HepG2 (cell line): ENCODE data around the gene PPP1R27. TPM values are rescaled to one million over a fixed set of nuclear protein-coding genes. Genes with fewer than 3 reads are reported as not detected.

Experiments
- GTF3A ChIP-seq: sonication (generic); formaldehyde crosslinking; conservative IDR thresholded peaks from 2 replicates; pipeline ENCODE4 v1.4.0; 2020; ENCODE audit warnings: mild to moderate bottlenecking, missing genetic modification reagents
- HNRNPL ChIP-seq: fragments of 200-400 bp; formaldehyde crosslinking; IDR thresholded peaks from 2 replicates; pipeline ENCODE4 v1.6.1; 2017; ENCODE audit warnings: mild to moderate bottlenecking, low read depth, low read length
- HNRNPUL1 ChIP-seq: fragments of 200-400 bp; formaldehyde crosslinking; IDR thresholded peaks from 2 replicates; pipeline ENCODE4 v1.6.1; 2017; ENCODE audit warnings: low read depth, mild to moderate bottlenecking, low read length, moderate library complexity
- HOXA3 ChIP-seq: sonication (generic); formaldehyde crosslinking; IDR thresholded peaks from 2 replicates; pipeline ENCODE4 v1.5.0; 2020; ENCODE audit warnings: missing genetic modification reagents
- KDM3A ChIP-seq: IDR thresholded peaks from 2 replicates; pipeline ENCODE4 v1.6.1; 2018; ENCODE audit warnings: low read depth, missing compliant biosample characterization
- PCBP1 ChIP-seq: fragments of 200-400 bp; formaldehyde crosslinking; IDR thresholded peaks from 2 replicates; pipeline ENCODE4 v1.6.1; 2017; ENCODE audit warnings: mild to moderate bottlenecking, low read depth, low read length, borderline replicate concordance
- SAFB2 ChIP-seq: sonication (generic); formaldehyde crosslinking; IDR thresholded peaks from 2 replicates; pipeline ENCODE4 v1.5.1; 2020; ENCODE audit warnings: missing genetic modification reagents, low read depth, mild to moderate bottlenecking, borderline replicate concordance
- SOX13 ChIP-seq, 3 experiments: fragments of 450-650 bp in 1 of 3; sonication (generic) in 1 of 3; formaldehyde crosslinking in 1 of 3; IDR thresholded peaks in 2 of 3; conservative IDR thresholded peaks in 1 of 3; 2 replicates each; pipeline versions ENCODE4 v1.5.0 to v1.6.1; 2016 to 2020; ENCODE audit warnings: antibody characterized with exemption in 1 of 3, mild to moderate bottlenecking in 1 of 3, missing compliant biosample characterization in 1 of 3, missing genetic modification reagents in 1 of 3, moderate library complexity in 1 of 3
- SRY ChIP-seq: sonication (generic); formaldehyde crosslinking; IDR thresholded peaks from 2 replicates; pipeline ENCODE4 v1.8.0; 2022; ENCODE audit warnings: mild to moderate bottlenecking, missing genetic modification reagents
- TARDBP ChIP-seq: sonication (generic); formaldehyde crosslinking; IDR thresholded peaks from 2 replicates; pipeline ENCODE4 v1.8.0; 2022; ENCODE audit warnings: mild to moderate bottlenecking, missing genetic modification reagents
- TBP ChIP-seq: sonication (generic); formaldehyde crosslinking; IDR thresholded peaks from 2 replicates; pipeline ENCODE4 v1.5.0; 2020; ENCODE audit warnings: missing genetic modification reagents
- ZBED4 ChIP-seq: sonication (generic); formaldehyde crosslinking; IDR thresholded peaks from 2 replicates; pipeline ENCODE4 v1.4.0; 2020; ENCODE audit warnings: missing genetic modification reagents, borderline replicate concordance
- ZBTB44 ChIP-seq: sonication (generic); formaldehyde crosslinking; IDR thresholded peaks from 2 replicates; pipeline ENCODE4 v1.4.0; 2020; ENCODE audit warnings: missing genetic modification reagents
- ZNF331 ChIP-seq: sonication (generic); formaldehyde crosslinking; IDR thresholded peaks from 2 replicates; pipeline ENCODE4 v1.4.0; 2020; ENCODE audit warnings: missing genetic modification reagents
- ZNF367 ChIP-seq: sonication (generic); formaldehyde crosslinking; IDR thresholded peaks from 2 replicates; pipeline ENCODE4 v1.4.0; 2020; ENCODE audit warnings: missing genetic modification reagents, borderline replicate concordance
- ZNF430 ChIP-seq: sonication (generic); formaldehyde crosslinking; IDR thresholded peaks from 2 replicates; pipeline ENCODE4 v1.9.0; 2021; ENCODE audit warnings: mild to moderate bottlenecking, missing genetic modification reagents
- ZNF687 ChIP-seq: sonication (generic); formaldehyde crosslinking; IDR thresholded peaks from 2 replicates; pipeline ENCODE4 v1.5.1; 2020; ENCODE audit warnings: mild to moderate bottlenecking, missing genetic modification reagents, moderate library complexity
- ZNF776 ChIP-seq: sonication (generic); formaldehyde crosslinking; IDR thresholded peaks from 2 replicates; pipeline ENCODE4 v1.4.0; 2020; ENCODE audit warnings: mild to moderate bottlenecking, missing genetic modification reagents
- polyA plus RNA-seq, 8 experiments: library from polyadenylated mRNA; depleted of rRNA in 3 of 8; stranded (reverse) in 7 of 8; unstranded in 1 of 8; fragments of >200 nt; fragmentation: Illumina TruSeq in 4 of 8; extraction: Trizol in 4 of 8; gene quantifications; 2 replicates each; pipeline versions ENCODE4 v1.2.1 to v1.2.3, GENCODE V29; 2011 to 2016; ENCODE audit warnings: low read depth in 4 of 8, missing spikeins in 1 of 8, mixed read lengths in 1 of 8; ENCODE audit not compliant: insufficient read depth in 1 of 8
- total RNA-seq, 5 experiments: library from RNA; depleted of rRNA; stranded (reverse); fragments of >200 nt; fragmentation: Illumina TruSeq; extraction: Trizol; gene quantifications; 2 replicates each; pipeline ENCODE4 v1.2.3, GENCODE V29; 2016; ENCODE audit warnings: low read depth in 1 of 5

PPP1R27 gene
- total and polyA plus RNA-seq, 2 of the 13 experiments (the other 11 are each of a cell fraction or from before 2014, with no cell fraction given) = 0.17 to 1.00 TPM

GRCh38 chr17:81858967-81859905, 24.4 kb upstream of the PPP1R27 start (continued):
- TF ChIP-seq PCBP1 (no peak), SAFB2 (peak; percentile 9; the same call in 1 of the 2 replicates), KDM3A (CRISPR knock-in tag) (peak; percentile 8; the same call in 1 of the 2 replicates), ZNF367 (CRISPR knock-in tag) (no peak), ZNF331 (no peak), ZNF687 (peak; percentile 25; the same call in 1 of the 2 replicates), HNRNPL (no peak), TARDBP (no peak), ZNF430 (CRISPR knock-in tag) (0 out of 2 replicates have a peak, but pooled peaks have one; percentile 15), HNRNPUL1 (no peak), ZBED4 (CRISPR knock-in tag) (0 out of 2 replicates have a peak, but pooled peaks have one; percentile 8), TBP (no peak), ZNF776 (CRISPR knock-in tag) (peak; percentile 65; the same call in 1 of the 2 replicates), ZBTB44 (no peak), GTF3A (CRISPR knock-in tag) (no peak), SRY (0 out of 2 replicates have a peak, but pooled peaks have one; percentile 3), HOXA3 (CRISPR knock-in tag) (no peak), SOX13 (IDR thresholded peaks at IDR 0.05) (no peak), SOX13 (CRISPR knock-in tag; conservative IDR thresholded peaks at IDR 0.05 in 1 of 2, IDR thresholded peaks at IDR 0.05 in 1 of 2) (no peak; a peak in 1 of 4 replicates)
